MM.1S (cell line): Measurements from ENCODE around the gene RUFY4.

Source experiments
- CTCF ChIP-seq: fragments of 300-600 bp; sonication (generic); IDR thresholded peaks from 2 replicates; pipeline ENCODE4 v1.5.1; 2016; ENCODE audit warnings: antibody characterized with exemption, low read length, mixed read lengths
- EZH2 ChIP-seq: fragments of 300-600 bp; sonication (generic); optimal IDR thresholded peaks from 2 replicates; pipeline ENCODE3; 2017; ENCODE audit warnings: low read depth, mild to moderate bottlenecking, antibody characterized with exemption, low read length, mixed read lengths
- EZH2phosphoT487 ChIP-seq: fragments of 300-600 bp; sonication (generic); IDR thresholded peaks from 2 replicates; pipeline ENCODE4 v1.6.1; 2018; ENCODE audit warnings: antibody characterized with exemption, low read length

DNA sequence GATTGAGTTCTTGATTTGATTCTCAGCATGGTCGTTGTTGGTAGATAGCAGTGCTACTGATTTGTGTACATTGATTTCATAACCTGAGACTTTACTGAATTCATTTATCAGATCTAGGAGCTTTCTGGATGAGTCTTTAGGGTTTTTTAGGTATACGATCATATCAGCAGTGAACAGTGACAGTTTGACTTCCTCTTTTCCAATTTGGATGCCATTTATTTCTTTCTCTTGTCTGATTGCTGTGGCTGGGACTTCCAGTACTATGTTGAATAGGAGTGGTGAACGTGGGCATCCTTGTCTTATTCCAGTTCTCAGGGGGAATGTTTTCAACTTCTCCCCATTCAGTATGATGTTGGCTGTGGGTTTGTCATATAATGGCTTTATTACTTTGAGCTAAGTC lies 28.9 kb downstream of the RUFY4 start:
- TF ChIP-seq CTCF = no peak
- TF ChIP-seq EZH2 = no peak
- no peak for TF ChIP-seq EZH2phosphoT487
